NOMO-1 treated with DMSO at 0.1 percent for 48 hours (cell line): Measurements from ENCODE around the gene HJURP.
"Not testable (repeated sequence)": the region's sequence is repeated elsewhere in the genome, so short reads cannot be mapped to it uniquely, and the experiment has no call there.

Experiments used
- DNase-seq: peaks from one replicate; lab custom pipeline; 2025; ENCODE audit not compliant: unreplicated experiment; lab: John Stamatoyannopoulos, UW

The HJURP gene, protein sequence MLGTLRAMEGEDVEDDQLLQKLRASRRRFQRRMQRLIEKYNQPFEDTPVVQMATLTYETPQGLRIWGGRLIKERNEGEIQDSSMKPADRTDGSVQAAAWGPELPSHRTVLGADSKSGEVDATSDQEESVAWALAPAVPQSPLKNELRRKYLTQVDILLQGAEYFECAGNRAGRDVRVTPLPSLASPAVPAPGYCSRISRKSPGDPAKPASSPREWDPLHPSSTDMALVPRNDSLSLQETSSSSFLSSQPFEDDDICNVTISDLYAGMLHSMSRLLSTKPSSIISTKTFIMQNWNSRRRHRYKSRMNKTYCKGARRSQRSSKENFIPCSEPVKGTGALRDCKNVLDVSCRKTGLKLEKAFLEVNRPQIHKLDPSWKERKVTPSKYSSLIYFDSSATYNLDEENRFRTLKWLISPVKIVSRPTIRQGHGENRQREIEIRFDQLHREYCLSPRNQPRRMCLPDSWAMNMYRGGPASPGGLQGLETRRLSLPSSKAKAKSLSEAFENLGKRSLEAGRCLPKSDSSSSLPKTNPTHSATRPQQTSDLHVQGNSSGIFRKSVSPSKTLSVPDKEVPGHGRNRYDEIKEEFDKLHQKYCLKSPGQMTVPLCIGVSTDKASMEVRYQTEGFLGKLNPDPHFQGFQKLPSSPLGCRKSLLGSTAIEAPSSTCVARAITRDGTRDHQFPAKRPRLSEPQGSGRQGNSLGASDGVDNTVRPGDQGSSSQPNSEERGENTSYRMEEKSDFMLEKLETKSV

GRCh38 chr2:233854241-233854981 lies at the start of gene HJURP:
HJURP (minus strand) TSS chr2:233854535; CDS start chr2:233854500, 35 bp downstream.
- DNase-seq, result peak; percentile 97

DNA sequence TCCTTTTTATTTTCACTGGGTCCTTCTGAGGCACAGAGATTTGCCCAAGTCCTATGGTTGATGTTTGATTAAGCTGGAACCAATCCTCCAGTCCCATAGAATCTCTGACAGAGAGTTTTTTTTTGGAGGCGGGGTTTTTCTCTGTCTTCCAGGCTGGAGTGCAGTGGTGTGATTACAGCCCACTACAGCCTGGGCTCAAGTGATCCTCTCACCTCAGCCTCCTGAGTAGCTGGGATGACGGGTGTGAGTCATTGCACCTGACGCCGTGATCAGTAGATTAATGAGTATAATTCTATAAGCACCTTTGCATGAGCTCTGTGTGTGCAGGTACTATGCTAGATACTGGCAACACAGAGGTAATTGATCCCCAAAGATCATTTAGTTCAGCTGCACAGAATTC lies 47.5 kb upstream of the HJURP start:
- no peak for DNase-seq

DNA sequence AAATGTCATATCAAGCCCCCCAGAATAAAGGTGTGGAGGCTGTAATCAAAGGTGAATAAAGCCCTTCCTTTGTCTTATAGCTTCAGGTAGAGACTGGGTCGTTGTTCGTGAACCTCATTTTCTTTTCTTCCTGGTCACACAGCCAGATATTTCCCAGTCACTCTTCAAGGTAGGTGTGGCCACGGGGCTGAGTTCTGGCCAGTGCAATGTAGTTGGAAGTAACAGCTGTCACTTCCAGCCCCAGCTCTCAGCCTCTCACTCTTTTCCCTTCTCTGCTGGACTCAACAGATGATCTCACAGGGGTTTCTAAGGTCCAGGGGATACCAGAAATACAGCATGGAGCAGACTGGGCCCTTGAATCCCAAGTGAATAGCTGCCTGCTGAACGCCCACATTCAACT lies 47.0 kb upstream of the HJURP start:
- DNase-seq, result no peak

- not testable (repeated sequence) for DNase-seq
Observed at GRCh38 chr2:233896253-233896652, 41.9 kb upstream of the HJURP start.

DNA sequence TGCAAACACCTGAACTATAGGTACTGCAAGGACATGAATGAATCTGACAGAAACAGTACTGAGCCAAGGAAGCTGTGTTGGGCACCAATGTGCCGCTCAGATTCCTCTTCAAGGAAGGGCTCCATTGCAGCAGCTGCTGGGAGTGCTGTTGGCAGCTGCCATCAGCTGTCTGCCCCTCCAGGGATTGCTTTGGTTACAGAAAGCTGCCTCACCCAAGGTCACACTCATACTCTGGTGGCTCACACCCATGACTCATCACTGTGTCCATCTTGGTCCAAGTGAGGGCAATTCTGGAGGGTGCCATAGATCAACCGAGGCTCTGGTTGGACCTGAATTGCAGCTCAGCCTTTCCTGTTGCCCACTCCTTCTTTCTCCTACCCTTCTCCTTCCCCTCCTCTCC lies 38.5 kb upstream of the HJURP start:
- DNase-seq, result no peak

DNA sequence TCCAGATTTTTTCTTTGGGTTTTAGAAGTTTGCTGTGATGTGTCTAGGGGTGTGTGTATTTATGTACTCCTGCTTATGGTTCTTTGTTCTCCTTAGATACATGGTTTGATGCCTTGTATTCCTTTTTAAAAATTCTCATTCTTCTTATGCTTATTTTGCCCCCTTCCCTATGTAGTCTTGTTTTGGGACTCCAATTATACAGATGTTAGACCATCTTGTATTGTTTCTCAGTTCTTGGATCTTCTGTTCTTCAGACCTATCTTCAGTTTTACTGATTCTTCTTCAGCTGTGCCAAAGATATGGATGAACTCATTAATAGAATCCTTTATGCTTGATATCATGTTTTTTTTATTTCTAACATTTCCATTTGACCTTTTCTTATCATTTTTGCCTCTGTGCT lies 28.0 kb upstream of the HJURP start:
- DNase-seq, result no peak

DNA sequence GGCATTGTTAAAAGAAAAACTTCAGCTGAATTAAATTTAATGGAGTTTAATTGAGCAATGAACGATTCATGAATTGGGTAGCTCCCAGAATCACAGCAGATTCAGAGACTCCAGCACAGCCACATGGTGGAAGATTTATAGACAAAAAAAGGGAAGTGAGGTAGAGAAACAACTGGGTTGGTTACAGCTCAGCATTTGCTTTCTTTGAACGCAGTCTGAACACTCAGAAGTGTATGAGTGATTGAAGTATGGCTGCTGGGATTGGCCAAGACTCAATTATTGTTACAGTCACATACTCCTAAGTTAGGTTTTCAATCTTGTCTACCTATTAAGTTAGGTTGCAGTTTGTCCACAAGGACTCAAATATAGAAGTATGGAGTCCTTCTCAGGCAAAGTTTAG lies 17.8 kb upstream of the HJURP start:
- DNase-seq, result peak; percentile 84

GRCh38 chr2:233871432-233871831 lies 17.1 kb upstream of the HJURP start:
- no peak for DNase-seq

- no peak for DNase-seq
Observed at GRCh38 chr2:233867993-233868532, 13.7 kb upstream of the HJURP start, which contains the start of gene MSL3B. MSL3B (minus strand) TSS chr2:233868386.

DNA sequence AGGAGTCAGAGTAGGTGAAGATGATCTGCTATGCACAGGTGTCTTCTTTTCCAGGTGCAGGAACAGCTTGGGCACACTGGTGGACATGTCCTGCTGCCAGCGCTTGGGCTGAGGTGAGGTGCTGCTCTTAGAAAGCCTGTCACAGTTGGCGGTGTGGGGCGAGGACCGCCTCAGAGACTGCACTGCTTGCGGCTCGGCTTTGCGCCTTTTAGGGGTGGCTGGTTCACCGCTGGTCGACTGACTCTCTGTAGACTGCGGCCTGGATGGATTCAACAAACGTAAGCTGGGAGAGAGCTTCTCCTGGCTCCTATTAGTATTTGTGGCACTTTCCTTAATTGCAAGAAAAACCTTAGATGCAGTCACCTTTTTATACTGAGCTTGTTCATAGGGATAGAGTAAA lies 12.1 kb upstream of the HJURP start:
- DNase-seq, result no peak

DNA sequence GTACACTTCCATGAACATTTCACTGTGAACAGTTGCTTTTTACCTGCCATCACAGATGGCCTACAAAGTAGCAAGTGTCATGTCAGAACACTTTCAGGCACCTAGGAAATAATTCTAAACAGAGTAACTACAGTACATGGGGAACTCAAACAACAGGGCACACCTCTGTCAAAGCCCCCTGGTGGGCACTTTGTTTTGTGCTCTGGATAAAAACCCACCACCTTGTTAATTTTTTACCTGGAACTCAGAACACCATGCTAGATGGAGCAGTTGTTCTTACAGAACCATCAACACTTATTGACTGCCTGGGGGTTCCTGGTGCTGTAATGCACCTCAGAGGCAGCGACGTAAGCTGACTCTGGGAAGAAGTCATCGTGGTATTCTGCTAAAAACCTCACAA lies 11.5 kb upstream of the HJURP start:
- DNase-seq, result no peak

GRCh38 chr2:233862261-233862768 lies 8.0 kb upstream of the HJURP start:
- DNase-seq, result no peak

GRCh38 chr2:233858331-233858730 lies 4.0 kb upstream of the HJURP start:
- DNase-seq, result no peak

GRCh38 chr2:233857511-233858141 lies 3.3 kb upstream of the HJURP start:
- peak; percentile 69 for DNase-seq

GRCh38 chr2:233856184-233856583 lies 1.8 kb upstream of the HJURP start:
- no peak for DNase-seq

- no peak for DNase-seq
Observed at GRCh38 chr2:233855345-233855744, 1.0 kb upstream of the HJURP start.

DNA sequence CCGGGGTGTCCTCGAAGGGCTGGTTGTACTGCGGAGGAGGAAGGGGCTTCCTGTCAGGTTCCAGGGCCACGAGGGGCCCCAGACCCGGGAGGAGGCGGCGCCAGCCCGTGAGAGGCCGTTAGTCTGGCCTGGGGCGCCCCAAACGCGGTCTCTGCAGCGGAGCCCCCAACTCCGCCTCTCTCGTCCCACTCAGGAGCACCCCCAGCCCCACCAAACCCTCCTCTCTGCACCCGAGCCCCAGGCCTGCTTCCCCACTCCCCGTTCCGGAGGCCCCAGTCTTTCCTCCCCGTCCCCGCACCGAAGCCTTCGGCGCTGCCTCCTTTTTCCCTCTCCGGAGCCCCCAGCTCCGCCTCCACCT lies 473 bp downstream of the HJURP start:
- no peak for DNase-seq

GRCh38 chr2:233853353-233853752 lies 982 bp downstream of the HJURP start:
- DNase-seq, result no peak

- DNase-seq, result no peak
Observed at GRCh38 chr2:233852056-233852455, 2.3 kb downstream of the HJURP start.

DNA sequence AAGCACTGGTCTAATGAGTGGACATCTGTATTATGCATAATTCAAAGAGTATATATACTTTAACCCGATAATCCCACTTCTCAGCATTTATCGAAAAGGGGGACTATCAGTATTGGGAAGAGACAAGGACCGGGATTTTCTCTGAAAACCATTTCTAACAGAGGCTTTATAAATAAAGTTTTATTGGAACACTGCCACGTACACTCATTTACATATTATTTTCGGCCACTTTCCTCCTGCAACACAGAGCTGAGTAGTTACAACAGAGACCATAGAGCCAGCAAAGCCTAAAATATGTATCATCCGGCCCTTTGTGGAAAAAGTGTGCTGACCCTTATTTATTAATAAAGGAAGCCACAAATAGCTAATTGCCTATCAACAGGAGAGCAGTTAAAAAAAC lies 3.2 kb downstream of the HJURP start:
- no peak for DNase-seq

DNA sequence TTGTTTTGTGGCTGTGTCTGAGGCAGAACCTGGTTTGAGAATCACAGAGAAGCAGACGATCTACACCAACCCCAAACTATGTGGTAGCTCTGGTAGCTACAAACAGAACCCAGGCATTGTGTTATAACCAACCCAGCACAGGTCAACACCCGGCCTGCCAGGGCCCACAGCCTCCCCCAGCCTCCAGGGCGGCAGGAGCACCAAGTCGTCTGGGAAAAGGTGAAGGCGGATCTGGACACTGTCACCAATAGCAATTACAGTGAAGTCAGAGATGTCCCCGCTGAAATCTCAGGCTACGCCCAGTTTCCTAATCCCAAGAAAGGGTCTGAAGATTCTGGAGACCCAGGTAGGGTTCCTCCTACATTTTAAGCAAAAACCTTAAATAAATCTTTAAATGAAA lies 3.6 kb downstream of the HJURP start:
- DNase-seq, result no peak
